HepG2 (cell line): ENCODE results near the gene CHRNA3. TPM values are rescaled to one million over a fixed set of nuclear protein-coding genes. Genes with fewer than 3 reads are reported as not detected.

Source experiments
- EED ChIP-seq: sonication (generic); formaldehyde crosslinking; IDR thresholded peaks from 2 replicates; pipeline ENCODE4 v1.5.0; 2020; ENCODE audit warnings: mild to moderate bottlenecking, missing genetic modification reagents
- HOXA3 ChIP-seq: sonication (generic); formaldehyde crosslinking; IDR thresholded peaks from 2 replicates; pipeline ENCODE4 v1.5.0; 2020; ENCODE audit warnings: missing genetic modification reagents
- MIER3 ChIP-seq: IDR thresholded peaks from 2 replicates; pipeline ENCODE4 v1.6.1; 2016; ENCODE audit warnings: missing compliant biosample characterization, borderline replicate concordance
- REL ChIP-seq: sonication (generic); formaldehyde crosslinking; conservative IDR thresholded peaks from 2 replicates; pipeline ENCODE4 v1.8.0; 2022; ENCODE audit warnings: mild to moderate bottlenecking, missing genetic modification reagents, moderate library complexity
- SIX4 ChIP-seq: sonication (generic); formaldehyde crosslinking; IDR thresholded peaks from 2 replicates; pipeline ENCODE4 v1.4.0; 2020; ENCODE audit warnings: missing genetic modification reagents
- SMYD3 ChIP-seq: sonication (generic); formaldehyde crosslinking; IDR thresholded peaks from 2 replicates; pipeline ENCODE4 v1.8.1; 2023; ENCODE audit warnings: mild to moderate bottlenecking, missing genetic modification reagents
- SRY ChIP-seq: sonication (generic); formaldehyde crosslinking; IDR thresholded peaks from 2 replicates; pipeline ENCODE4 v1.8.0; 2022; ENCODE audit warnings: mild to moderate bottlenecking, missing genetic modification reagents
- STAT6 ChIP-seq: sonication (generic); formaldehyde crosslinking; IDR thresholded peaks from 2 replicates; pipeline ENCODE4 v1.4.0; 2020; ENCODE audit warnings: missing genetic modification reagents, mild to moderate bottlenecking, borderline replicate concordance
- ZNF33B ChIP-seq: sonication (generic); formaldehyde crosslinking; IDR thresholded peaks from 2 replicates; pipeline ENCODE4 v1.5.1; 2020; ENCODE audit warnings: mild to moderate bottlenecking, missing genetic modification reagents
- ZNF407 ChIP-seq: sonication (generic); formaldehyde crosslinking; IDR thresholded peaks from one replicate; pipeline ENCODE4 v1.5.1; 2020; ENCODE audit warnings: mild to moderate bottlenecking, missing genetic modification reagents; ENCODE audit errors: not compliant biosample characterization
- ZNF558 ChIP-seq: sonication (generic); formaldehyde crosslinking; IDR thresholded peaks from 2 replicates; pipeline ENCODE4 v1.9.0; 2022; ENCODE audit warnings: mild to moderate bottlenecking, missing genetic modification reagents, borderline replicate concordance
- ZNF878 ChIP-seq: sonication (generic); formaldehyde crosslinking; IDR thresholded peaks from 2 replicates; pipeline ENCODE4 v1.8.1; 2023; ENCODE audit warnings: mild to moderate bottlenecking, missing genetic modification reagents, moderate library complexity
- polyA plus RNA-seq, 8 experiments: library from polyadenylated mRNA; depleted of rRNA in 3 of 8; stranded (reverse) in 7 of 8; unstranded in 1 of 8; fragments of >200 nt; fragmentation: Illumina TruSeq in 4 of 8; extraction: Trizol in 4 of 8; gene quantifications; 2 replicates each; pipeline versions ENCODE4 v1.2.1 to v1.2.3, GENCODE V29; 2011 to 2016; ENCODE audit warnings: low read depth in 4 of 8, missing spikeins in 1 of 8, mixed read lengths in 1 of 8; ENCODE audit not compliant: insufficient read depth in 1 of 8
- total RNA-seq, 5 experiments: library from RNA; depleted of rRNA; stranded (reverse); fragments of >200 nt; fragmentation: Illumina TruSeq; extraction: Trizol; gene quantifications; 2 replicates each; pipeline ENCODE4 v1.2.3, GENCODE V29; 2016; ENCODE audit warnings: low read depth in 1 of 5

The CHRNA3 gene
- total and polyA plus RNA-seq, 2 of the 13 experiments (the other 11 are each of a cell fraction or from before 2014, with no cell fraction given), result not detected

DNA sequence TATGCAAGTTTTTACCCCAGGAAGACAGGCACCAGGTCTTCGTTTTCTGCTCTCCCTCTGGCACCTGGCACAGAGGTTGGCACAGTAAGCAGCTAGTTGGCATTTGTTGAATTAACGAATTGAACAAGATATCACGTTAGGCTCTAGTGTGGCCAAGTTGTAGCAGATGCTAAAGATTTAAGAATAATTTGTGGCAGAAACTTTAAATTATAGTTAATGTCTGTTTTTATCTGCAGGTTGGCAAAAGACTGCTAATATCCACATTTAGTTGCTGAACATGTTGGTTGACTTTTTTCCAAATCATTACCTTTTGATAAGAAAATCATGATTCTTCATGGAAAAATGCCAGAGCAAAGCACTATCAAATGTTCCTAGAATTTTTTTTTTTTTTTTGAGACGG is 47.4 kb downstream of the CHRNA3 start (continued):
- no peak for TF ChIP-seq STAT6 (CRISPR knock-in tag)
- no peak for TF ChIP-seq HOXA3 (CRISPR knock-in tag)
- TF ChIP-seq ZNF558, result no peak
- no peak for TF ChIP-seq SIX4
- TF ChIP-seq ZNF878 (CRISPR knock-in tag), result no peak
- TF ChIP-seq MIER3, result no peak
- TF ChIP-seq EED (CRISPR knock-in tag), result no peak
- no peak for TF ChIP-seq SRY (CRISPR knock-in tag)
- TF ChIP-seq SMYD3 (CRISPR knock-in tag), result no peak
- TF ChIP-seq ZNF407, result no peak
- TF ChIP-seq REL (CRISPR knock-in tag), result no peak
- TF ChIP-seq ZNF33B (CRISPR knock-in tag), result no peak
